K562 (cell line): ENCODE data around the gene TENM4. TPM values are rescaled to one million over a fixed set of nuclear protein-coding genes. Genes with fewer than 3 reads are reported as not detected.

Source experiments
- HDAC2 ChIP-seq: fragments of 450-650 bp; IDR thresholded peaks from 2 replicates; pipeline ENCODE4 v1.6.1; 2016; ENCODE audit warnings: mild to moderate bottlenecking
- HEY1 ChIP-seq: fragments of 250-450 bp; sonication (Bioruptor Pico); IDR thresholded peaks from 2 replicates; pipeline ENCODE4 v1.5.0; 2020; ENCODE audit warnings: mild to moderate bottlenecking, moderate library complexity, borderline replicate concordance
- STAG1 ChIP-seq: sonication (generic); formaldehyde crosslinking; IDR thresholded peaks from 2 replicates; pipeline ENCODE4 v1.5.0; 2020; ENCODE audit warnings: missing genetic modification reagents, borderline replicate concordance
- ZBED1 ChIP-seq: IDR thresholded peaks from 2 replicates; pipeline ENCODE4 v1.6.1; 2014
- ZNF274 ChIP-seq: IDR thresholded peaks from 2 replicates; pipeline ENCODE4 v1.6.1; 2011; ENCODE audit warnings: low read depth, mild to moderate bottlenecking, low read length, moderate library complexity, borderline replicate concordance
- ZNF311 ChIP-seq: fragments of 250-450 bp; sonication (Bioruptor Pico); IDR thresholded peaks from 2 replicates; pipeline ENCODE4 v1.4.0; 2020; ENCODE audit warnings: mild to moderate bottlenecking, moderate library complexity
- polyA plus RNA-seq, 8 experiments: library from polyadenylated mRNA; depleted of rRNA in 4 of 8; stranded (reverse) in 5 of 8; unstranded in 3 of 8; fragments of >200 nt; fragmentation: Nextera tagmentation in 2 of 8; fragmentation: Illumina TruSeq in 1 of 8; extraction: Ambion mirVana in 2 of 8; extraction: Trizol in 1 of 8; gene quantifications; 2 replicates each; pipeline versions ENCODE4 v1.2.1 to v1.2.3, GENCODE V29; 2011 to 2014; ENCODE audit warnings: inconsistent platforms in 1 of 8, missing spikeins in 1 of 8
- total RNA-seq, 7 experiments: library from RNA; depleted of rRNA in 6 of 7; stranded (reverse); fragments of >200 nt in 6 of 7; fragmentation: Illumina TruSeq in 2 of 7; extraction: Trizol in 2 of 7; gene quantifications; 2 replicates each; pipeline versions ENCODE4 v1.2.1 to v1.2.3, GENCODE V29; 2011 to 2021; ENCODE audit warnings: low replicate concordance in 1 of 7
- TF ChIP-seq, protein P1 (sequence below): sonication (generic); formaldehyde crosslinking; IDR thresholded peaks from 2 replicates; pipeline ENCODE4 v1.8.0; 2023; ENCODE audit warnings: mild to moderate bottlenecking, missing genetic modification reagents
- TF ChIP-seq, protein P2 (sequence below): fragments of 450-650 bp; IDR thresholded peaks from 2 replicates; pipeline ENCODE4 v1.6.1; 2016; ENCODE audit warnings: mild to moderate bottlenecking
- TF ChIP-seq, protein P3 (sequence below): fragments of 150-350 bp; conservative IDR thresholded peaks from 2 replicates; pipeline ENCODE4 v1.6.1; 2014; ENCODE audit warnings: low read length

TENM4 gene
- total and polyA plus RNA-seq, 9 of the 15 experiments (the other 6 are each of a cell fraction or from before 2014, with no cell fraction given): 0.16 TPM; not detected in 8

DNA sequence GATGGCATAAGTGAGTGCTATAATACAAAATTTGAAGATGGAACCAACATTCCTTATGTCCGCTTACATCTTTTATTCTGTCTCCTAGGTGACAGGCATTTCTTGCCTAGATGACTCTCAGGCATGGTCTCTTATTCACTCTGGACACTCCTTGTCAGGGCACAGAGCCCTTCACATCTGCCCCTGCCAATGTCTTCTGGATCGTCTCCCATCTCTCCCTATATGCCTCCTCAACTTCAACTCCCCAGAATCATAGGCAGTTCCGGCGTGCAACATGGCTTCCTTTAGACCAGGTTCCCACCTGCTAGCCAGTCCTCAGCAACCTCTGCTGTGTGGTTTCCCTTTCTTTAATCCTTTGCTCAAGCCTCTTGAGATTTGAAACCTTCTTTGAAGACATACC is 300.9 kb downstream of the TENM4 start (continued):
- TF ChIP-seq, protein P1, sequence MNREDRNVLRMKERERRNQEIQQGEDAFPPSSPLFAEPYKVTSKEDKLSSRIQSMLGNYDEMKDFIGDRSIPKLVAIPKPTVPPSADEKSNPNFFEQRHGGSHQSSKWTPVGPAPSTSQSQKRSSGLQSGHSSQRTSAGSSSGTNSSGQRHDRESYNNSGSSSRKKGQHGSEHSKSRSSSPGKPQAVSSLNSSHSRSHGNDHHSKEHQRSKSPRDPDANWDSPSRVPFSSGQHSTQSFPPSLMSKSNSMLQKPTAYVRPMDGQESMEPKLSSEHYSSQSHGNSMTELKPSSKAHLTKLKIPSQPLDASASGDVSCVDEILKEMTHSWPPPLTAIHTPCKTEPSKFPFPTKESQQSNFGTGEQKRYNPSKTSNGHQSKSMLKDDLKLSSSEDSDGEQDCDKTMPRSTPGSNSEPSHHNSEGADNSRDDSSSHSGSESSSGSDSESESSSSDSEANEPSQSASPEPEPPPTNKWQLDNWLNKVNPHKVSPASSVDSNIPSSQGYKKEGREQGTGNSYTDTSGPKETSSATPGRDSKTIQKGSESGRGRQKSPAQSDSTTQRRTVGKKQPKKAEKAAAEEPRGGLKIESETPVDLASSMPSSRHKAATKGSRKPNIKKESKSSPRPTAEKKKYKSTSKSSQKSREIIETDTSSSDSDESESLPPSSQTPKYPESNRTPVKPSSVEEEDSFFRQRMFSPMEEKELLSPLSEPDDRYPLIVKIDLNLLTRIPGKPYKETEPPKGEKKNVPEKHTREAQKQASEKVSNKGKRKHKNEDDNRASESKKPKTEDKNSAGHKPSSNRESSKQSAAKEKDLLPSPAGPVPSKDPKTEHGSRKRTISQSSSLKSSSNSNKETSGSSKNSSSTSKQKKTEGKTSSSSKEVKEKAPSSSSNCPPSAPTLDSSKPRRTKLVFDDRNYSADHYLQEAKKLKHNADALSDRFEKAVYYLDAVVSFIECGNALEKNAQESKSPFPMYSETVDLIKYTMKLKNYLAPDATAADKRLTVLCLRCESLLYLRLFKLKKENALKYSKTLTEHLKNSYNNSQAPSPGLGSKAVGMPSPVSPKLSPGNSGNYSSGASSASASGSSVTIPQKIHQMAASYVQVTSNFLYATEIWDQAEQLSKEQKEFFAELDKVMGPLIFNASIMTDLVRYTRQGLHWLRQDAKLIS (CRISPR knock-in tag): no peak
- TF ChIP-seq, protein P2, sequence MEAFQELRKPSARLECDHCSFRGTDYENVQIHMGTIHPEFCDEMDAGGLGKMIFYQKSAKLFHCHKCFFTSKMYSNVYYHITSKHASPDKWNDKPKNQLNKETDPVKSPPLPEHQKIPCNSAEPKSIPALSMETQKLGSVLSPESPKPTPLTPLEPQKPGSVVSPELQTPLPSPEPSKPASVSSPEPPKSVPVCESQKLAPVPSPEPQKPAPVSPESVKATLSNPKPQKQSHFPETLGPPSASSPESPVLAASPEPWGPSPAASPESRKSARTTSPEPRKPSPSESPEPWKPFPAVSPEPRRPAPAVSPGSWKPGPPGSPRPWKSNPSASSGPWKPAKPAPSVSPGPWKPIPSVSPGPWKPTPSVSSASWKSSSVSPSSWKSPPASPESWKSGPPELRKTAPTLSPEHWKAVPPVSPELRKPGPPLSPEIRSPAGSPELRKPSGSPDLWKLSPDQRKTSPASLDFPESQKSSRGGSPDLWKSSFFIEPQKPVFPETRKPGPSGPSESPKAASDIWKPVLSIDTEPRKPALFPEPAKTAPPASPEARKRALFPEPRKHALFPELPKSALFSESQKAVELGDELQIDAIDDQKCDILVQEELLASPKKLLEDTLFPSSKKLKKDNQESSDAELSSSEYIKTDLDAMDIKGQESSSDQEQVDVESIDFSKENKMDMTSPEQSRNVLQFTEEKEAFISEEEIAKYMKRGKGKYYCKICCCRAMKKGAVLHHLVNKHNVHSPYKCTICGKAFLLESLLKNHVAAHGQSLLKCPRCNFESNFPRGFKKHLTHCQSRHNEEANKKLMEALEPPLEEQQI: no peak
- TF ChIP-seq STAG1 (no peak), HDAC2 (no peak), ZNF274 (no peak), ZBED1 (no peak), HEY1 (CRISPR knock-in tag) (no peak), ZNF311 (CRISPR knock-in tag) (no peak)
- TF ChIP-seq, protein P3, sequence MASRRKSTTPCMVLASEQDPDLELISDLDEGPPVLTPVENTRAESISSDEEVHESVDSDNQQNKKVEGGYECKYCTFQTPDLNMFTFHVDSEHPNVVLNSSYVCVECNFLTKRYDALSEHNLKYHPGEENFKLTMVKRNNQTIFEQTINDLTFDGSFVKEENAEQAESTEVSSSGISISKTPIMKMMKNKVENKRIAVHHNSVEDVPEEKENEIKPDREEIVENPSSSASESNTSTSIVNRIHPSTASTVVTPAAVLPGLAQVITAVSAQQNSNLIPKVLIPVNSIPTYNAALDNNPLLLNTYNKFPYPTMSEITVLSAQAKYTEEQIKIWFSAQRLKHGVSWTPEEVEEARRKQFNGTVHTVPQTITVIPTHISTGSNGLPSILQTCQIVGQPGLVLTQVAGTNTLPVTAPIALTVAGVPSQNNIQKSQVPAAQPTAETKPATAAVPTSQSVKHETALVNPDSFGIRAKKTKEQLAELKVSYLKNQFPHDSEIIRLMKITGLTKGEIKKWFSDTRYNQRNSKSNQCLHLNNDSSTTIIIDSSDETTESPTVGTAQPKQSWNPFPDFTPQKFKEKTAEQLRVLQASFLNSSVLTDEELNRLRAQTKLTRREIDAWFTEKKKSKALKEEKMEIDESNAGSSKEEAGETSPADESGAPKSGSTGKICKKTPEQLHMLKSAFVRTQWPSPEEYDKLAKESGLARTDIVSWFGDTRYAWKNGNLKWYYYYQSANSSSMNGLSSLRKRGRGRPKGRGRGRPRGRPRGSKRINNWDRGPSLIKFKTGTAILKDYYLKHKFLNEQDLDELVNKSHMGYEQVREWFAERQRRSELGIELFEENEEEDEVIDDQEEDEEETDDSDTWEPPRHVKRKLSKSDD: no peak
- TF ChIP-seq, all 486 proteins: peak for 0
